AG09319 (cell line): Measurements from ENCODE around the gene EP400.

Experiments used
- DNase-seq: peaks from one replicate; pipeline ENCODE4 v3.0.0-alpha.2; 2010; ENCODE audit warnings: low read depth; ENCODE audit errors: extremely low read depth
- TF ChIP-seq, protein P1 (sequence below): IDR thresholded peaks from 2 replicates; pipeline ENCODE4 v1.5.1; 2011; ENCODE audit warnings: low read depth, mild to moderate bottlenecking, inconsistent platforms, low read length, moderate library complexity

The EP400 gene

DNA sequence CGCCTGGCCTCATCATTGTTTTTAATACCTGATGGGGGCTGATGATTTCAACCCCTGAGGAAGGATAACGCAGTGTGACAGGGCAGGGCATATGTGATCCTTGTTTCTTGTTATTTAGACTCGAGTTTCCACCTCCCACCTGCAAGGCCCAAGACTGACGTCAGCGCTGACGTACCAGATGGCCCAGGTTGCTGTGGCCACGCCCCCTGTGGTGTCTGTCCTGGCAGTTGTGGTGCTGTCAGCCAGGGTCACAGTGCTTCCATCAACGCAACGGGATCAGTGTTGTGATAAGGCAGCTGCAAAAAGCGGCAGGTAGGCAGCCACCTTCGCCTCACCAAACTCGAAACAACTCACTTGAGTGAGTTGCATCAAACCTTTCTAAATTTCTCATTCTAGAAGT is 176.0 kb downstream of the EP400 start:
- TF ChIP-seq, protein P1, sequence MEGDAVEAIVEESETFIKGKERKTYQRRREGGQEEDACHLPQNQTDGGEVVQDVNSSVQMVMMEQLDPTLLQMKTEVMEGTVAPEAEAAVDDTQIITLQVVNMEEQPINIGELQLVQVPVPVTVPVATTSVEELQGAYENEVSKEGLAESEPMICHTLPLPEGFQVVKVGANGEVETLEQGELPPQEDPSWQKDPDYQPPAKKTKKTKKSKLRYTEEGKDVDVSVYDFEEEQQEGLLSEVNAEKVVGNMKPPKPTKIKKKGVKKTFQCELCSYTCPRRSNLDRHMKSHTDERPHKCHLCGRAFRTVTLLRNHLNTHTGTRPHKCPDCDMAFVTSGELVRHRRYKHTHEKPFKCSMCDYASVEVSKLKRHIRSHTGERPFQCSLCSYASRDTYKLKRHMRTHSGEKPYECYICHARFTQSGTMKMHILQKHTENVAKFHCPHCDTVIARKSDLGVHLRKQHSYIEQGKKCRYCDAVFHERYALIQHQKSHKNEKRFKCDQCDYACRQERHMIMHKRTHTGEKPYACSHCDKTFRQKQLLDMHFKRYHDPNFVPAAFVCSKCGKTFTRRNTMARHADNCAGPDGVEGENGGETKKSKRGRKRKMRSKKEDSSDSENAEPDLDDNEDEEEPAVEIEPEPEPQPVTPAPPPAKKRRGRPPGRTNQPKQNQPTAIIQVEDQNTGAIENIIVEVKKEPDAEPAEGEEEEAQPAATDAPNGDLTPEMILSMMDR, result no peak
- DNase-seq, result no peak

DNA sequence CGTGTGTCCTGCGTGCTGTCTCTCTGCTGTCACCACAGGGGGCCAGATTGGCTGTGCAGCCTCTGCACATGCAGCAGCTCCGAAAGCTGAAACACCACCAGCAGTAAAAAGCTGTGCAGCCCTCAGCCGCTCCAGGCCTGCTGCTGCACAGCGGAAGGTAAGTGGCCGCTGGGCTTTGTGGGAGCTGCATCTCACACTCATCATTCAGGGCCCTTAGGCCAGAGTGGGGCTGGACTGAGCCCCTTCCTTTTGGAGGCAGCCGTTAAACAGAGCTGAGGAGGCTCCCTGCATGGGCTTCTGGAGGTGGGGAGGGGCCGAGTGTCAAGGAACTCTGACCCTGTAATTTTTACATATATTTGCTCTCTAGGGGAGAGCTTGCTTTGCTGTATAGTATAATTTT is 177.3 kb downstream of the EP400 start:
- TF ChIP-seq, protein P1, result no peak

DNA sequence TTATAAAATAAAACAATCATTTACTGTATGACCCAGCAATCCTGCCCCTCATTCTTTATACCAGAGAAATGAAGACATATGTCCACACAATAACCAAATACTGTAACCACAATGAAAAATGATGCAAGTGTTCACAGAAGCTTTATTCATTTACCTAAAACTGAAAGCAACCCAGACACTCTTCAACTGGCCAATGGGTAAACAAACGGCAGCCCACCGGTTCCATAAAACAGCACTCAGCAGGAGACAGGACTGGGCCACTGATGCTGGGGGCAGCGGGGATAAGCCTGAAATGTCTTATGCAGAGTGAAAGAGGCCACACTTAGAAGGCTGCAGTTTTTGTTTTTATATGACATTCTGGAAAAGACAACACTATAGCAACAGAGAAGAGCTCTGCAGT is 179.3 kb downstream of the EP400 start:
- DNase-seq, result no peak
- TF ChIP-seq, protein P1, result no peak

More for the DNA sequence above, 177.3 kb downstream of the EP400 start:
- no peak for DNase-seq

DNA sequence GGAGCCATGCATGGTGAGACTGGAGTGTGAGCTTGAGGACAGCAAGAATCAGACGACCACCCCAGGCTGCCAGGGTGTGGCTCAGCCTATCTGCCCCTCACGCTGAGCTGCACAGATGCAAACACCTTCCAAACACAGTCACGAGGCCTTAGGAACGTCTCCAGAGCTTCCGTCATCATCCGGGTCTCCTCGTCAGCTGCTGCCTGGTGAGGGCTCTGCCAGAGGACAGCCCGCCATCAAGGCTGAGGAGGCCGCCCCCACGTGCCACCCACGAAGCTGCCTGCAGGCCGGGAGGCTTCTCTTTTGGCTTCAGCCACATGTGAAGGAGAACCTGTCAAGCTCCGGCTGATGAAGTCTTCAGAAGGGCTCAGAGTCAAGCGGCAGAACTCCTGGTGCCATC is 180.9 kb downstream of the EP400 start:
- TF ChIP-seq, protein P1, result no peak
- no peak for DNase-seq
